ENCODE data around the gene LRP4.

Gene LRP4

DNA sequence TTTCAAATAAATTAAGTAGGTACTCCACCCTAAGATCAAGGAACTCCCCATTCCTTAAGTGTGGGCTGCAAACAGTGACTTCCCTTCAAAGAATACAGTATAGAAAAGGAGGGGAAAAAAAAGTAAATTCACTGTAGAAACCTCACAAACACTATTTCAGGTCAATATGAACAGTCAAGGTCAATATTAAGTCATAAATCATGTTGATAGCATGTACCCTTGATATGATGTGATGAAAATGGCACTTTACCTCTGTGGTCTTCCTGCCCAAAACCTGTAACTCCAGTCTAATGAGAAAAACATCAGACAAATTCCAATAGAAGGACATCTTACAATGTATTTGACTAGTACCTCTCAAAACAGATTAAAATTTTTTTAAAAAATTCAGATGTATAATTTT is 80.5 kb downstream of the LRP4 start:
- Mint-ChIP-seq H3K36me3 (ENCODE audit: low read depth) (peaks cover 10% of the 10 kb centered on the region), H3K4me3 (no peak overlapping the region), H3K9me3 (no peaks in the 10 kb centered on the region), H3K27me3 (no peaks in the 10 kb centered on the region), H3K4me1 (ENCODE audit: low read depth) (peaks cover 24% of the 10 kb centered on the region), H3K27ac (no peak overlapping the region)
- intact Hi-C loops (cut with micrococcal nuclease), result no loop called here

GRCh38 chr11:46836870-46837269 is 81.5 kb downstream of the LRP4 start:
- peaks cover 22% of the 10 kb centered on the region for H3K4me1 Mint-ChIP-seq (ENCODE audit: low read depth)
- H3K27me3 Mint-ChIP-seq, result no peaks in the 10 kb centered on the region
- H3K9me3 Mint-ChIP-seq, result no peaks in the 10 kb centered on the region
- no peak overlapping the region for H3K27ac Mint-ChIP-seq
- no peak overlapping the region for H3K4me3 Mint-ChIP-seq
- intact Hi-C loops (cut with micrococcal nuclease), result no loop called here
- peaks cover 10% of the 10 kb centered on the region for H3K36me3 Mint-ChIP-seq (ENCODE audit: low read depth)

DNA sequence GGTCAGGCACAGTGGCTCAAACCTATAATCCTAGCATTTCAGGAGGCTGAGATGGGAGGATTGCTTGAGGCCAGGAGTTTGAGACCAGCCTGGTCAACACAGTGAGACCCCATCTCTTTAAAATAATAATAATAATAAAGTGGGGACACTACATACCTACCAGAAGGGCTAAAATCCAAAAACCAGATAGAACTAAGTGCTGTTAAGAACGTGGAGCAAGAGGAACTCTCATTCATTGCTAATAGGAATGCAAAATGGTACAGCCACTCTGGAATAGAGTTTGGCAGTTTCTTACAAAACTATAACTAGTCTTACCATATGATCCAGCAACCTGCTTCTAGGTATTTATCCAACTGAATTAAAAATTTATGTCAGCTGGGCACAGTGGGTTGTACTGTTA is 81.9 kb downstream of the LRP4 start:
- Mint-ChIP-seq H3K9me3 (no peaks in the 10 kb centered on the region), H3K27me3 (no peaks in the 10 kb centered on the region), H3K36me3 (ENCODE audit: low read depth) (peaks cover 7% of the 10 kb centered on the region), H3K4me1 (ENCODE audit: low read depth) (peaks cover 25% of the 10 kb centered on the region), H3K4me3 (no peak overlapping the region), H3K27ac (no peak overlapping the region)
- intact Hi-C loops (cut with micrococcal nuclease), result no loop called here

GRCh38 chr11:46835897-46836296 is 82.5 kb downstream of the LRP4 start:
- intact Hi-C loops (cut with micrococcal nuclease), result no loop called here
- H3K27me3 Mint-ChIP-seq, result no peaks in the 10 kb centered on the region
- H3K27ac Mint-ChIP-seq, result no peak overlapping the region
- H3K4me1 Mint-ChIP-seq (ENCODE audit: low read depth), result peaks cover 27% of the 10 kb centered on the region
- peaks cover 2% of the 10 kb centered on the region for H3K36me3 Mint-ChIP-seq (ENCODE audit: low read depth)
- no peak overlapping the region for H3K4me3 Mint-ChIP-seq
- no peaks in the 10 kb centered on the region for H3K9me3 Mint-ChIP-seq

- peaks cover 27% of the 10 kb centered on the region for H3K4me1 Mint-ChIP-seq (ENCODE audit: low read depth)
- H3K27ac Mint-ChIP-seq, result no peak overlapping the region
- H3K36me3 Mint-ChIP-seq (ENCODE audit: low read depth), result no peaks in the 10 kb centered on the region
- H3K9me3 Mint-ChIP-seq, result no peaks in the 10 kb centered on the region
- H3K27me3 Mint-ChIP-seq, result no peaks in the 10 kb centered on the region
- intact Hi-C loops (cut with micrococcal nuclease), result no loop called here
- H3K4me3 Mint-ChIP-seq, result no peak overlapping the region
Measured at GRCh38 chr11:46834821-46835220, 83.5 kb downstream of the LRP4 start.

DNA sequence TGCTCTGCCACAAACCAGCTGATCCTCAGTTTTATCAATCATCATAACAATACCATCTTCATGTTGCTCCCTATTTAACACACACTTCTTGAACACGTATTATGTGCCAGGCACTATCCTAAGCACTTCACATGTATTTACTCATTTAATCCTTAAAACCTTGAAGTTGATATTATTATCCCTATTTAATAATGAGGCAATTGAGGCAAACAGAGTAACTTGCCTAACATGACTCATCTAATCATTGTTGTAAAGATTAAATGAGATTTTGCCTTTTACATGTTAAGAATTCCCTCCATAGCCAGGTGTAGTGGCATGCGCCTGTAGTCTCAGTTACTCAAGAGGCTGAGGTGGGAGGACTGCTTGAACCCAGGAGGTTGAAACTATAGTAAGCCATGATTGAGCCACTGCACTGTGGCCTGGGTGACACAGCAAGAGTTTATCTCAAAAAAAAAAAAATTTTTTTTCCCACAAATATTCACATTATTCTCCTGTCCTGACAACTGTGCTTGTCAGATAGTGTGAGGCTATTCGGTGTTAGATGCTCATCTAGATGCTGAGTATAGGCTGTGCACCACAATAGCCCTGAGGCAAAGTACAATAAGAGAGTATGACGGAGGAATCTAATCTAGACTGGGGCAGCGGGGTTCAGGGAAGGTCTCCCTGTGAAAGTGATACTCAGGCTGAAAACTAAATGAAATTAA is 85.7 kb downstream of the LRP4 start:
- Mint-ChIP-seq H3K27ac (no peak overlapping the region), H3K9me3 (no peaks in the 10 kb centered on the region), H3K27me3 (no peaks in the 10 kb centered on the region), H3K36me3 (ENCODE audit: low read depth) (no peaks in the 10 kb centered on the region), H3K4me1 (ENCODE audit: low read depth) (peaks cover 20% of the 10 kb centered on the region), H3K4me3 (no peak overlapping the region)
- intact Hi-C loops (cut with micrococcal nuclease), result no loop called here

- Mint-ChIP-seq H3K27me3 (no peaks in the 10 kb centered on the region), H3K4me1 (ENCODE audit: low read depth) (peaks cover 26% of the 10 kb centered on the region), H3K27ac (no peak overlapping the region), H3K36me3 (ENCODE audit: low read depth) (no peaks in the 10 kb centered on the region), H3K9me3 (no peaks in the 10 kb centered on the region), H3K4me3 (no peak overlapping the region)
- intact Hi-C loops (cut with micrococcal nuclease), result no loop called here
Measured at GRCh38 chr11:46827995-46828394, 90.4 kb downstream of the LRP4 start.

- Mint-ChIP-seq H3K27me3 (no peaks in the 10 kb centered on the region), H3K9me3 (no peaks in the 10 kb centered on the region), H3K4me1 (ENCODE audit: low read depth) (peaks cover 25% of the 10 kb centered on the region), H3K27ac (peak overlapping the region; percentile 66), H3K36me3 (ENCODE audit: low read depth) (no peaks in the 10 kb centered on the region), H3K4me3 (peak overlapping the region; percentile 86)
- intact Hi-C loops (cut with micrococcal nuclease), result loop anchor here (1.0 kb wide), 1 partner anchor 20 kb away; the partner anchor contains the start of gene CKAP5
Measured at GRCh38 chr11:46826310-46827044, 91.9 kb downstream of the LRP4 start.

- Mint-ChIP-seq H3K27me3 (no peaks in the 10 kb centered on the region), H3K36me3 (ENCODE audit: low read depth) (peaks cover 63% of the 10 kb centered on the region), H3K4me1 (ENCODE audit: low read depth) (peaks cover 6% of the 10 kb centered on the region), H3K9me3 (no peaks in the 10 kb centered on the region), H3K27ac (peak overlapping the region; percentile 16), H3K4me3 (no peak overlapping the region)
- intact Hi-C loops (cut with micrococcal nuclease), result no loop called here
Measured at GRCh38 chr11:46808799-46809431, 109.4 kb downstream of the LRP4 start.
